Loucy (cell line): Measurements from ENCODE around the gene AFTPH.

ENCODE experiments used
- CTCF ChIP-seq: fragments of 200-600 bp; sonication (generic); conservative IDR thresholded peaks from 2 replicates; pipeline ENCODE4 v1.5.1; 2014; ENCODE audit warnings: mild to moderate bottlenecking, antibody characterized with exemption, low read length
- EZH2phosphoT487 ChIP-seq: fragments of 200-600 bp; IDR thresholded peaks from 2 replicates; pipeline ENCODE4 v1.6.1; 2018; ENCODE audit warnings: antibody characterized with exemption, mild to moderate bottlenecking, moderate library complexity, borderline replicate concordance

- no peak for TF ChIP-seq CTCF
- TF ChIP-seq EZH2phosphoT487 = no peak
Observed at GRCh38 chr2:64629329-64629781, 105.2 kb downstream of the AFTPH start.
